Measurements from ENCODE around the gene UBASH3A.

DNA sequence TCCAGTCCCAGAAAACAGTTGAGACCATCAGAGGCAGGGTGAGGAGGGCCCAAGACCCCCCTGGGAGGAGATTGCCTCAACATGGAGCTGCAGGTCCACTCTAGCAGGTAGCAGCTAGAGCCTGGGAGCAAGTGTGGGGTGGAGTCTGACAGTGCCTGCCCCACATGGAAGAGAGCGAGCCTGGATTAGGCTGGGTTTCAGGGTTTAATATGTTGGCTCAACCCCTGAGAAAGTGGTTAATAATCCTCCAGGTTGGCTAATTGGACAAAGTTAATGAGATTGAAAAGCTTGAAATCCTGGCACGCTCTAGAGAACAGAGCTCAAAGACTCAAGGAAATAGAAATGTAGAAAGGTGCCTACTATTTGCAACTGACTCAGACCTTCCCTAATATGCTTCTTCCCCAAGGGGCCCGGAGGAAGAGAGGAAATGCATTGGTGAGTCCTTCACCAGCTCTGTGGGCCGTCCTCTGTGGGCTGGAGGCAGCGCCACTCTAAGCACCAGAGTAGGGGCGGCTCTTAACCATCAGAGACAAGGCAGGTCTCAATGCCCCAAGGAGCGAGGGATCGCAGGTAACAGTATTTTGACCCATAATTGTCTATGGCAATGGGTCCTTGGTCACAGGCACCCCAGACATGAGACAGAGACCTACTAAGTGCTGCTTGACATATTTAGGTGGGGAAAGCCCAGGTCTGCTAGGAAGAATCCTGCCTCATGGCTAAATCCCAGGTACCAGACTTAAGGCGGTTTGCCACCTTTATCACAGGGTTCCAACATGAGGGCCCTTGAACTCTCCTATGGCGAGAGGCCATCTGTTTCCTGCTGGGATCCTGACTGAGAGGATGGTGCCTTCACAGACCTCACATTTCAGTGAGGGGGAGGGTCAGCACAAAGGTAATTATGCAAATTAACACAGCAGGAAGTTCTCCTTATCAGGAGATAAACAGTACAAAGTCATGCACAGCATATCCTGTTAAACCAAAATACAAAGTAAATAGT lies 58.5 kb downstream of the UBASH3A start:
- TF ChIP-seq, protein P1, sequence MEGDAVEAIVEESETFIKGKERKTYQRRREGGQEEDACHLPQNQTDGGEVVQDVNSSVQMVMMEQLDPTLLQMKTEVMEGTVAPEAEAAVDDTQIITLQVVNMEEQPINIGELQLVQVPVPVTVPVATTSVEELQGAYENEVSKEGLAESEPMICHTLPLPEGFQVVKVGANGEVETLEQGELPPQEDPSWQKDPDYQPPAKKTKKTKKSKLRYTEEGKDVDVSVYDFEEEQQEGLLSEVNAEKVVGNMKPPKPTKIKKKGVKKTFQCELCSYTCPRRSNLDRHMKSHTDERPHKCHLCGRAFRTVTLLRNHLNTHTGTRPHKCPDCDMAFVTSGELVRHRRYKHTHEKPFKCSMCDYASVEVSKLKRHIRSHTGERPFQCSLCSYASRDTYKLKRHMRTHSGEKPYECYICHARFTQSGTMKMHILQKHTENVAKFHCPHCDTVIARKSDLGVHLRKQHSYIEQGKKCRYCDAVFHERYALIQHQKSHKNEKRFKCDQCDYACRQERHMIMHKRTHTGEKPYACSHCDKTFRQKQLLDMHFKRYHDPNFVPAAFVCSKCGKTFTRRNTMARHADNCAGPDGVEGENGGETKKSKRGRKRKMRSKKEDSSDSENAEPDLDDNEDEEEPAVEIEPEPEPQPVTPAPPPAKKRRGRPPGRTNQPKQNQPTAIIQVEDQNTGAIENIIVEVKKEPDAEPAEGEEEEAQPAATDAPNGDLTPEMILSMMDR (IDR thresholded peaks at IDR 0.05): no peak
- TF ChIP-seq POLR2A (IDR thresholded peaks at IDR 0.05) (no peak), POLR2AphosphoS5 (IDR thresholded peaks at IDR 0.05) (no peak)
